Nephron (organoid): ENCODE results near the gene TRPC3.
"Not testable (repeated sequence)": the region's sequence is repeated elsewhere in the genome, so short reads cannot be mapped to it uniquely, and the experiment has no call there.

Experiments used
- H3K27ac Mint-ChIP-seq, 3 experiments: 2 replicates each; pipeline ENCODE4 v1.8.0; 2020; ENCODE audit warnings: mixed read lengths in 3 of 3, mild to moderate bottlenecking in 2 of 3, moderate library complexity in 1 of 3
- H3K27me3 Mint-ChIP-seq: 2 replicates; pipeline ENCODE4 v1.8.0; 2021; ENCODE audit warnings: low read depth, mild to moderate bottlenecking, moderate library complexity, mixed read lengths
- H3K36me3 Mint-ChIP-seq: 2 replicates; pipeline ENCODE4 v1.8.0; 2020; ENCODE audit warnings: low read depth, mixed read lengths
- H3K4me1 Mint-ChIP-seq: 2 replicates; pipeline ENCODE4 v1.8.0; 2020; ENCODE audit warnings: mixed read lengths
- H3K4me3 Mint-ChIP-seq, 3 experiments: 2 replicates each; pipeline ENCODE4 v1.8.0; 2020; ENCODE audit warnings: mild to moderate bottlenecking in 3 of 3, mixed read lengths in 3 of 3, moderate library complexity in 2 of 3
- H3K9me3 Mint-ChIP-seq: 2 replicates; pipeline ENCODE4 v1.8.0; 2020; ENCODE audit warnings: mixed read lengths
- TF ChIP-seq, protein P1 (sequence below), 3 experiments: fragments of 200-600 bp; sonication (generic); IDR thresholded peaks; one replicate each; pipeline ENCODE4 v1.5.0; 2021; ENCODE audit warnings: antibody characterized with exemption in 3 of 3; ENCODE audit not compliant: unreplicated experiment in 3 of 3

The TRPC3 gene

DNA sequence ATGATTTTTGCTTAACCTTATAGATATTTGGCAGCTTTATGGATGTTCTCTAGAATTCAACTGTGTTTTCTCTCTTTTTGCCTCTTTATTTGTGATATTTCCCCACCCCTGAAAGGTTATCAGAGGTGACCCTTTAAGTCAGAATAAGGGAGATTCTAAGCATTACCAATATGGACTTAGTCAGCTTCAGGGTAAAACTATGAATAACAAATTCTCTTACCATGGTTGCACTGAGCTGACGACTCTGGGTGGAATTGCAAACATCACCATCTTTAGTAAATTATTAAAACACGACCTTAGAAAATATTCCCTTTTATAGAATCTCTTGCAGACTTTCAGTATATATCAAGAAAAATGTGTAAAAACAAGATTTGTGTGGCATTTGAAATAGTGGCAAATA lies 21.6 kb downstream of the TRPC3 start:
- no peaks in the 10 kb centered on the region for H3K36me3 Mint-ChIP-seq
- H3K27ac Mint-ChIP-seq, result no peak overlapping the region
- no peaks in the 10 kb centered on the region for H3K4me1 Mint-ChIP-seq
- no peak overlapping the region for H3K4me3 Mint-ChIP-seq
- no peaks in the 10 kb centered on the region for H3K9me3 Mint-ChIP-seq
- TF ChIP-seq, protein P1, sequence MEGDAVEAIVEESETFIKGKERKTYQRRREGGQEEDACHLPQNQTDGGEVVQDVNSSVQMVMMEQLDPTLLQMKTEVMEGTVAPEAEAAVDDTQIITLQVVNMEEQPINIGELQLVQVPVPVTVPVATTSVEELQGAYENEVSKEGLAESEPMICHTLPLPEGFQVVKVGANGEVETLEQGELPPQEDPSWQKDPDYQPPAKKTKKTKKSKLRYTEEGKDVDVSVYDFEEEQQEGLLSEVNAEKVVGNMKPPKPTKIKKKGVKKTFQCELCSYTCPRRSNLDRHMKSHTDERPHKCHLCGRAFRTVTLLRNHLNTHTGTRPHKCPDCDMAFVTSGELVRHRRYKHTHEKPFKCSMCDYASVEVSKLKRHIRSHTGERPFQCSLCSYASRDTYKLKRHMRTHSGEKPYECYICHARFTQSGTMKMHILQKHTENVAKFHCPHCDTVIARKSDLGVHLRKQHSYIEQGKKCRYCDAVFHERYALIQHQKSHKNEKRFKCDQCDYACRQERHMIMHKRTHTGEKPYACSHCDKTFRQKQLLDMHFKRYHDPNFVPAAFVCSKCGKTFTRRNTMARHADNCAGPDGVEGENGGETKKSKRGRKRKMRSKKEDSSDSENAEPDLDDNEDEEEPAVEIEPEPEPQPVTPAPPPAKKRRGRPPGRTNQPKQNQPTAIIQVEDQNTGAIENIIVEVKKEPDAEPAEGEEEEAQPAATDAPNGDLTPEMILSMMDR (IDR thresholded peaks at IDR 0.05; ENCODE audit: unreplicated experiment in 3 of 3), result no peak
- no peaks in the 10 kb centered on the region for H3K27me3 Mint-ChIP-seq

- H3K27ac Mint-ChIP-seq, result no peak overlapping the region
- no peaks in the 10 kb centered on the region for H3K4me1 Mint-ChIP-seq
- H3K36me3 Mint-ChIP-seq, result no peaks in the 10 kb centered on the region
- TF ChIP-seq, protein P1 (IDR thresholded peaks at IDR 0.05; ENCODE audit: unreplicated experiment in 3 of 3), result no peak
- no peaks in the 10 kb centered on the region for H3K9me3 Mint-ChIP-seq
- H3K4me3 Mint-ChIP-seq, result no peak overlapping the region
- H3K27me3 Mint-ChIP-seq, result no peaks in the 10 kb centered on the region
Measured at GRCh38 chr4:121927948-121928347, 23.9 kb downstream of the TRPC3 start.

DNA sequence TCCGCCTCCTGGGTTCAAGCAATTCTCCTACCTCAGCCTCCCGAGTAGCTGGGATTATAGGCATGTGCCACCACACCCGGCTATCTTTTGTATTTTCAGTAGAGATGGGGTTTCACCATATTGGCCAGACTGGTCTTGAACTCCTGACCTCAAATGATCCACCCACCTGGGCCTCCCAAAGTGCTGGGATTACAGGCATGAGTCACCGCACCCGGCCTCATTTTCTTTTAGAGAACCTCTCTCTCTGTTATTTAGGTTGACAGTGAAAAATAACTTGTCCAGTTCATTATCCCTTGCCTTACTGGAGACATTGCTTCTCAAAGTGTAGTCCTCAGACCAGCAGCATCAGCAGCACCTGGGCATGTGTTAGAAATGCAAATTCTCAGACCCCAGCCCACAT lies 25.4 kb downstream of the TRPC3 start:
- not testable (repeated sequence) for H3K9me3 Mint-ChIP-seq, H3K4me1 Mint-ChIP-seq, H3K27ac Mint-ChIP-seq, H3K27me3 Mint-ChIP-seq, H3K4me3 Mint-ChIP-seq, H3K36me3 Mint-ChIP-seq

GRCh38 chr4:121923306-121923705 lies 28.6 kb downstream of the TRPC3 start:
- Mint-ChIP-seq H3K4me3 (no peak overlapping the region), H3K36me3 (no peaks in the 10 kb centered on the region), H3K9me3 (no peaks in the 10 kb centered on the region), H3K27me3 (no peaks in the 10 kb centered on the region), H3K27ac (no peak overlapping the region), H3K4me1 (no peaks in the 10 kb centered on the region)
- TF ChIP-seq, protein P1 (IDR thresholded peaks at IDR 0.05; ENCODE audit: unreplicated experiment in 3 of 3), result no peak

DNA sequence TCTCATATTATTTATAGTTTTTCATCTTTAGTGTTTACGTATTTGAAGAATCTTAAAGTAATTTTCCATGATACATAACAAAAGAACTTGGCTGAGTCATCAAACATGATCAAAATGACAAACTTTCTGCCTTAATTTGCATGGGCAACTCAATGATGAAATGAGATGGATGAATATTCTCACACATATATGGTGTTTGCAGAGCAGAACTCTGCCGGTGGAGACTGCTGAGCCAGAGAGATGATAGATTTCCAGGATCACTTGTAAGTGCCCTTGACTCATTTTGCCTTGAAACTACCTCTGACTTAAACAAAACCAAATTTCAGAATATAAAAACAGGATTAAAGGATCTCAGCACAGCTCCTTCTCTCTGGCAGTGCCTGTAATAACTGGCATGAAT lies 38.2 kb downstream of the TRPC3 start:
- no peaks in the 10 kb centered on the region for H3K9me3 Mint-ChIP-seq
- no peaks in the 10 kb centered on the region for H3K36me3 Mint-ChIP-seq
- no peak overlapping the region for H3K4me3 Mint-ChIP-seq

DNA sequence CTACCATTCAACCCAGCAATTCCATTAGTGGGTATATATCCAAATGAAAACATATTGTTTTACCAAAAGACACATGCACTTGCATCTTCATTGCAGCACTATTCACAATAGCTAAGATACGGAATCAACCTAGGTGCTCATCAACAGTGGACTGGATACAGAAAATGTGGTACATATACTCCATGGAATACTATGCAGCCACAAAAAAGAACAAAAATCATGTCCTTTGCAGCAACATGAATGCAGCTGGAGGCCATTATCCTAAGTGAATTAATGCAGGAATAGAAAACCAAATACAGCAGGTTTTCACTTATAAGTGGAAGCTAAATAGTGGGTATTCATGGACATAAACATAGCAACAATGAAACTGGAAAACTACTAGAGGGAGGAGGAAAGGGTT lies 43.5 kb downstream of the TRPC3 start:
- H3K9me3 Mint-ChIP-seq, result no peaks in the 10 kb centered on the region
- TF ChIP-seq, protein P1 (IDR thresholded peaks at IDR 0.05; ENCODE audit: unreplicated experiment in 3 of 3), result no peak
- no peak overlapping the region for H3K27ac Mint-ChIP-seq
- no peak overlapping the region for H3K4me3 Mint-ChIP-seq
- H3K4me1 Mint-ChIP-seq, result no peaks in the 10 kb centered on the region
- no peaks in the 10 kb centered on the region for H3K36me3 Mint-ChIP-seq
- H3K27me3 Mint-ChIP-seq, result peaks cover 3% of the 10 kb centered on the region

More for the DNA sequence above, 38.2 kb downstream of the TRPC3 start:
- Mint-ChIP-seq H3K27me3 (no peaks in the 10 kb centered on the region), H3K27ac (no peak overlapping the region), H3K4me1 (no peaks in the 10 kb centered on the region)
- TF ChIP-seq, protein P1 (IDR thresholded peaks at IDR 0.05; ENCODE audit: unreplicated experiment in 3 of 3), result no peak
